Skin epidermis (tissue), 12 donors: Measurements from ENCODE around the gene CCDC9B.

ENCODE experiments used
- H3K27ac ChIP-seq, 21 experiments: fragments of 200-600 bp; sonication (generic) in 11 of 21; one replicate each; pipeline ENCODE4 v1.5.0; 2020; ENCODE audit warnings: mild to moderate bottlenecking in 3 of 21, inconsistent platforms in 2 of 21, moderate library complexity in 2 of 21
- H3K4me3 ChIP-seq, 7 experiments: fragments of 200-600 bp; sonication (generic) in 2 of 7; one replicate each; pipeline ENCODE4 v1.5.0; 2020; ENCODE audit warnings: inconsistent platforms in 2 of 7, mild to moderate bottlenecking in 2 of 7, moderate library complexity in 1 of 7

CCDC9B gene

GRCh38 chr15:40366457-40367370, 26.0 kb upstream of the CCDC9B start:
- H3K4me3 ChIP-seq, result peak overlapping the region in 1 of 7 experiments; percentile 37
- H3K27ac ChIP-seq, result peak overlapping the region in 2 of 21 experiments; percentile 25 to 77

- Histone ChIP-seq H3K27ac (no peak overlapping the region), H3K4me3 (no peak overlapping the region)
Observed at GRCh38 chr15:40365624-40366456, 25.1 kb upstream of the CCDC9B start.

- Histone ChIP-seq H3K4me3 (no peak overlapping the region), H3K27ac (no peak overlapping the region)
Observed at GRCh38 chr15:40365016-40365415, 24.3 kb upstream of the CCDC9B start.

- Histone ChIP-seq H3K27ac (no peak overlapping the region), H3K4me3 (no peak overlapping the region)
Observed at GRCh38 chr15:40364251-40364650, 23.5 kb upstream of the CCDC9B start.

- H3K27ac ChIP-seq, result no peak overlapping the region
- H3K4me3 ChIP-seq, result no peak overlapping the region
Observed at GRCh38 chr15:40363611-40364010, 22.9 kb upstream of the CCDC9B start.

- Histone ChIP-seq H3K27ac (no peak overlapping the region), H3K4me3 (no peak overlapping the region)
Observed at GRCh38 chr15:40361640-40362039, 20.9 kb upstream of the CCDC9B start.

GRCh38 chr15:40360015-40360414, 19.3 kb upstream of the CCDC9B start:
- no peak overlapping the region for H3K27ac ChIP-seq

GRCh38 chr15:40358471-40359353, 18.0 kb upstream of the CCDC9B start:
- peak overlapping the region; percentile 29 to 60 (median 52) for H3K4me3 ChIP-seq
- H3K27ac ChIP-seq, result no peak overlapping the region

More at GRCh38 chr15:40360015-40360414, 19.3 kb upstream of the CCDC9B start:
- no peak overlapping the region for H3K4me3 ChIP-seq

- peak within 1 kb of the TSS; percentile 29 to 60 (median 52) for H3K4me3 ChIP-seq
- H3K27ac ChIP-seq, result no peak within 1 kb of the TSS
Observed at GRCh38 chr15:40357723-40358470, 17.2 kb upstream of the CCDC9B start, which contains the start of gene DISP2. Gene DISP2, plus strand, starts transcription at chr15:40358219. Its CDS starts 103 bp downstream, at chr15:40358322.

- H3K4me3 ChIP-seq, result peak overlapping the region in 1 of 7 experiments; percentile 60
- H3K27ac ChIP-seq, result no peak overlapping the region
Observed at GRCh38 chr15:40357246-40357645, 16.5 kb upstream of the CCDC9B start.

- no peak overlapping the region for H3K27ac ChIP-seq
- H3K4me3 ChIP-seq, result no peak overlapping the region
Observed at GRCh38 chr15:40355976-40356585, 15.3 kb upstream of the CCDC9B start.

GRCh38 chr15:40354408-40355171, 13.9 kb upstream of the CCDC9B start:
- no peak overlapping the region for H3K27ac ChIP-seq
- H3K4me3 ChIP-seq, result no peak overlapping the region

GRCh38 chr15:40353697-40354096, 13.0 kb upstream of the CCDC9B start:
- Histone ChIP-seq H3K27ac (no peak overlapping the region), H3K4me3 (no peak overlapping the region)

GRCh38 chr15:40352281-40352901, 11.7 kb upstream of the CCDC9B start:
- Histone ChIP-seq H3K27ac (no peak overlapping the region), H3K4me3 (no peak overlapping the region)

GRCh38 chr15:40349163-40349562, 8.4 kb upstream of the CCDC9B start:
- no peak overlapping the region for H3K4me3 ChIP-seq

GRCh38 chr15:40348474-40348870, 7.7 kb upstream of the CCDC9B start:
- H3K4me3 ChIP-seq, result no peak overlapping the region
- H3K27ac ChIP-seq, result no peak overlapping the region

More at GRCh38 chr15:40349163-40349562, 8.4 kb upstream of the CCDC9B start:
- H3K27ac ChIP-seq, result no peak overlapping the region
